ENCODE measurements around the gene POLR2E.

DNA sequence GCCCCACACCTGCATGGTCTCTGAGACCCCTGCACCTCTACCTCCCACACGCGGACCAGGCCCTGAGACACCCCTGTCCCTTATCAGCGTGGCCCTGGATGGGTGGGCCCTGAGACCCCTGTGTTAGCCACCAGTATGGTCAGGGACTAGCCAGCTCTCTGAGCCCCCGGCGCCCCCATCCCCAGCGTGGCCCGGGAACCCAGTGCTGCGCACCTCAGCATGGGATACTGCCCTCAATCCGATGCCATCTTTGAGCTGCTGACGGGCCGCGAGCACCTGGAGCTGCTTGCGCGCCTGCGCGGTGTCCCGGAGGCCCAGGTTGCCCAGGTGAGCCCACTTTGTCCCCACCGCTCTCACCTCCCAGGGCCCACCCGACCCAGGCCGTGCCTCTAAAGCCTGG, 33.2 kb downstream of the POLR2E start:
- no peak for TF ChIP-seq FOXP2 (optimal IDR thresholded peaks at IDR 0.05; ENCODE audit: borderline replicate concordance, extremely low read depth, extremely low read length, insufficient read depth)
- TF ChIP-seq, protein P1, sequence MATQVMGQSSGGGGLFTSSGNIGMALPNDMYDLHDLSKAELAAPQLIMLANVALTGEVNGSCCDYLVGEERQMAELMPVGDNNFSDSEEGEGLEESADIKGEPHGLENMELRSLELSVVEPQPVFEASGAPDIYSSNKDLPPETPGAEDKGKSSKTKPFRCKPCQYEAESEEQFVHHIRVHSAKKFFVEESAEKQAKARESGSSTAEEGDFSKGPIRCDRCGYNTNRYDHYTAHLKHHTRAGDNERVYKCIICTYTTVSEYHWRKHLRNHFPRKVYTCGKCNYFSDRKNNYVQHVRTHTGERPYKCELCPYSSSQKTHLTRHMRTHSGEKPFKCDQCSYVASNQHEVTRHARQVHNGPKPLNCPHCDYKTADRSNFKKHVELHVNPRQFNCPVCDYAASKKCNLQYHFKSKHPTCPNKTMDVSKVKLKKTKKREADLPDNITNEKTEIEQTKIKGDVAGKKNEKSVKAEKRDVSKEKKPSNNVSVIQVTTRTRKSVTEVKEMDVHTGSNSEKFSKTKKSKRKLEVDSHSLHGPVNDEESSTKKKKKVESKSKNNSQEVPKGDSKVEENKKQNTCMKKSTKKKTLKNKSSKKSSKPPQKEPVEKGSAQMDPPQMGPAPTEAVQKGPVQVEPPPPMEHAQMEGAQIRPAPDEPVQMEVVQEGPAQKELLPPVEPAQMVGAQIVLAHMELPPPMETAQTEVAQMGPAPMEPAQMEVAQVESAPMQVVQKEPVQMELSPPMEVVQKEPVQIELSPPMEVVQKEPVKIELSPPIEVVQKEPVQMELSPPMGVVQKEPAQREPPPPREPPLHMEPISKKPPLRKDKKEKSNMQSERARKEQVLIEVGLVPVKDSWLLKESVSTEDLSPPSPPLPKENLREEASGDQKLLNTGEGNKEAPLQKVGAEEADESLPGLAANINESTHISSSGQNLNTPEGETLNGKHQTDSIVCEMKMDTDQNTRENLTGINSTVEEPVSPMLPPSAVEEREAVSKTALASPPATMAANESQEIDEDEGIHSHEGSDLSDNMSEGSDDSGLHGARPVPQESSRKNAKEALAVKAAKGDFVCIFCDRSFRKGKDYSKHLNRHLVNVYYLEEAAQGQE (IDR thresholded peaks at IDR 0.05; ENCODE audit: insufficient read depth in 1 of 2, low read depth in 2 of 2, low read length in 2 of 2) = no peak
- TF ChIP-seq TAF1 (IDR thresholded peaks at IDR 0.05; ENCODE audit: borderline replicate concordance, insufficient read depth, low read length) = no peak
